Stomach (tissue), 9 donors: Measurements from ENCODE around the gene KRTAP10-12. TPM values are rescaled to one million over a fixed set of nuclear protein-coding genes. Genes with fewer than 3 reads are reported as not detected.

Experiments used
- DNase-seq, 2 donors: peaks; one replicate each; pipeline versions ENCODE4 v3.0.0 to v3.0.0-alpha.2; 2013 to 2019
- H3K27ac ChIP-seq, 5 donors: fragments of 200-600 bp in 4 of 5; sonication (generic) in 4 of 5; one replicate each; pipeline ENCODE4 v1.5.1; 2013 to 2019; ENCODE audit warnings: mild to moderate bottlenecking in 1 of 5, moderate library complexity in 1 of 5
- H3K27me3 ChIP-seq, 3 donors: fragments of 200-600 bp; sonication (generic); one replicate each; pipeline ENCODE4 v1.5.1; 2017 to 2019; ENCODE audit warnings: mixed run types in 1 of 3
- H3K36me3 ChIP-seq, 4 donors: fragments of 200-600 bp; sonication (generic); 1 replicate in 3 of 4; 2 replicates in 1 of 4; pipeline ENCODE4 v1.5.1; 2016 to 2019
- H3K4me1 ChIP-seq, 4 donors: fragments of 200-600 bp; sonication (generic); one replicate each; pipeline ENCODE4 v1.5.1; 2016 to 2019
- H3K4me3 ChIP-seq, 4 donors: fragments of 200-600 bp; sonication (generic) in 3 of 4; one replicate each; pipeline ENCODE4 v1.5.1; 2016 to 2019; ENCODE audit warnings: mild to moderate bottlenecking in 1 of 4
- H3K9me3 ChIP-seq, 4 donors: fragments of 200-600 bp; sonication (generic); one replicate each; pipeline ENCODE4 v1.5.1; 2016 to 2019
- EP300 ChIP-seq: sonication (generic); formaldehyde crosslinking; IDR thresholded peaks from one replicate; pipeline ENCODE4 v1.6.1; 2017; ENCODE audit warnings: antibody characterized with exemption
- POLR2A ChIP-seq, 4 donors: fragments of 450-650 bp; IDR thresholded peaks; one replicate each; pipeline ENCODE4 v1.6.1; 2016; ENCODE audit warnings: antibody characterized with exemption in 4 of 4, control low read depth in 2 of 4, mild to moderate bottlenecking in 1 of 4, moderate library complexity in 1 of 4
- POLR2AphosphoS5 ChIP-seq, 3 donors: sonication (generic); formaldehyde crosslinking; IDR thresholded peaks; one replicate each; pipeline ENCODE4 v1.6.1; 2016; ENCODE audit warnings: antibody characterized with exemption in 3 of 3
- WGBS, 5 donors: extraction: QIAGEN DNeasy Blood & Tissue Kit in 3 of 5; methylation state at CpG; one replicate each; pipeline versions ENCODE4 v1.1.5 to v1.1.7; 2013 to 2018; 5-methylcytosine and 5-hydroxymethylcytosine counted together
- intact Hi-C: fragments of 100-400 bp; cut with DNase I; formaldehyde crosslinking; loops from one replicate; pipeline ENCODE4 v1.15.1; 2023; ENCODE audit warnings: low total_unique reads
- polyA plus RNA-seq, 3 donors: library from polyadenylated mRNA; stranded (reverse); fragments of 200-250 nt; gene quantifications; one replicate each; pipeline ENCODE4 v1.2.3, GENCODE V29; 2013
- total RNA-seq, 5 donors: library from RNA; depleted of rRNA; stranded (reverse); fragments of >200 nt; gene quantifications; one replicate each; pipeline versions ENCODE4 v1.1.0 to v1.2.3, GENCODE V29; 2014 to 2016
- TF ChIP-seq, protein P1 (sequence below), 7 experiments: fragments of 450-650 bp in 4 of 7; fragments of 200-600 bp in 3 of 7; sonication (generic) in 3 of 7; IDR thresholded peaks; one replicate each; pipeline ENCODE4 v1.5.1; 2016 to 2019; ENCODE audit warnings: antibody characterized with exemption in 7 of 7, control low read depth in 2 of 7, mild to moderate bottlenecking in 1 of 7
- donor health status: healthy with polysubstance abuse.
- donor health status: Bipolar disorder and iron deficiency.
- donor health status: healthy.

KRTAP10-12 gene
- total and polyA plus RNA-seq, 8 donors = not detected

DNA sequence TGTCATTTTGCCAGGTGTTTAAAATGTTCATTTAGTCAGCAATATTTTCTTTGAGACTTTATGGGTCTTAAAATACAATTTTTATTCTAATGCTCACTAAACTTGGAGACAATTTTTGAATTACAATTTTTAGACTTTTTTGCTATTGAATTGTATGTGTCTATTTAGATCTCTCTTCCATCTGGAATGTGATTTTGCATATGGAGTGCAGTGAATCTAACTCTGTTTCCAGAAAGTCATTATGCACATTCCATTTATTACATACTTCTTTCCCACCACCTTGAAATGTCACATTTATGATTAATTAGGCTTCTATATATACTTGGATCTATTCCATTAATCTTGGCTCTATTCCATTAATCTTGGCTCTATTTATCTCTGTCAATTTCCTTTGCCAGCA is 20.0 kb downstream of the KRTAP10-12 start:
- DNase-seq = no peak
- TF ChIP-seq EP300 (no peak), POLR2AphosphoS5 (IDR thresholded peaks at IDR 0.05) (no peak)
- intact Hi-C loops = no loop called here
- no peaks in the 10 kb centered on the region for H3K36me3 ChIP-seq
- peaks cover 0 to 4% (median 2%) of the 10 kb centered on the region in 4 donors for H3K4me1 ChIP-seq
- H3K9me3 ChIP-seq = no peaks in the 10 kb centered on the region
- H3K27ac ChIP-seq = no peak overlapping the region
- H3K27me3 ChIP-seq = peaks cover 0 to 84% (median 32%) of the 10 kb centered on the region in 3 donors
- H3K4me3 ChIP-seq = no peak overlapping the region

DNA sequence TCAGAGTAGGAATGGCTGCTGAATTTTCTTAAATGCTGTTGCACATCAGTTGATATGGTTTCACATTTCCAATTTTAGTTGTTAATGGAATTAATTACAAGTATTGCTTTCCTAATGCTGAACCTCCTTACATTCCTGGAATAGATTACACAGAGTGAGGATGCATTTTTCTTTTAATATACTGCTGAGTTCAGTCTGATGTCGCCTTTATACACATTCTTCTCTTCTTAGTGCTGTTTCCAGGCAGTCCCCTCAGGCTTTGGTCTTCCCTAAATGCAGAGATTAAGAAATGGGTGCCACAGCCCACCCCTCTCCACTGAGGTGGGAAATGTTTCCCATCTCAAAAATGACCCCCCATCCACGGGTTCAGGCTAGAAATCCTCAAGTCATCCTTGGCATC is 21.1 kb downstream of the KRTAP10-12 start:
- H3K4me3 ChIP-seq = no peak overlapping the region
- no peak overlapping the region for H3K27ac ChIP-seq
- DNase-seq = no peak
- intact Hi-C loops = no loop called here
- H3K4me1 ChIP-seq = peaks cover 0 to 2% (median under 1%) of the 10 kb centered on the region in 4 donors
- no peaks in the 10 kb centered on the region for H3K36me3 ChIP-seq
- no peak for TF ChIP-seq EP300
- no peak for TF ChIP-seq POLR2A (IDR thresholded peaks at IDR 0.05)
- H3K9me3 ChIP-seq = no peaks in the 10 kb centered on the region
- 41 to 57% (median 56%) methylated on average over 2 of the region's 2 CpGs for WGBS, 5 donors
- peaks cover 0 to 84% (median 28%) of the 10 kb centered on the region in 3 donors for H3K27me3 ChIP-seq

DNA sequence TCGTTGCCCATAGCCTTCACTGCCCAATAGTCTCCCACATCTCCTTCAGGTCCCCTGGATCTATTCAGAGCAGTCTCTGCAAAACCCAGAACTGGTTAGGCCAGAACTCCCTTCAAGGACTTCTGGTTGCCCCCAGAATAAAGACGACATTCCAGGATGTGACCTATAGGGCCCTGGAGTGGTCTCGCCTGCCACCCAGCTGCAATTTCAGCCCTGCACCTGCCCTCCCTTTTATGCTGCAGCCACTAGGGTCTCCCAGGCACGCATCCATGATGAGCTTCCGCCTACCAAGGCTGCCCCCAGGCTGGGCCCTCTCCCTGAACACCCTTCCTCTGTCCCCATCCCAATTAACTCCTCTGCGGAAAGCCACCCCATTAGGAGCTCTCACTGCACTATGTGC is 21.6 kb downstream of the KRTAP10-12 start:
- TF ChIP-seq EP300 (no peak), POLR2AphosphoS5 (IDR thresholded peaks at IDR 0.05) (no peak), POLR2A (IDR thresholded peaks at IDR 0.05) (no peak)
- TF ChIP-seq, protein P1, sequence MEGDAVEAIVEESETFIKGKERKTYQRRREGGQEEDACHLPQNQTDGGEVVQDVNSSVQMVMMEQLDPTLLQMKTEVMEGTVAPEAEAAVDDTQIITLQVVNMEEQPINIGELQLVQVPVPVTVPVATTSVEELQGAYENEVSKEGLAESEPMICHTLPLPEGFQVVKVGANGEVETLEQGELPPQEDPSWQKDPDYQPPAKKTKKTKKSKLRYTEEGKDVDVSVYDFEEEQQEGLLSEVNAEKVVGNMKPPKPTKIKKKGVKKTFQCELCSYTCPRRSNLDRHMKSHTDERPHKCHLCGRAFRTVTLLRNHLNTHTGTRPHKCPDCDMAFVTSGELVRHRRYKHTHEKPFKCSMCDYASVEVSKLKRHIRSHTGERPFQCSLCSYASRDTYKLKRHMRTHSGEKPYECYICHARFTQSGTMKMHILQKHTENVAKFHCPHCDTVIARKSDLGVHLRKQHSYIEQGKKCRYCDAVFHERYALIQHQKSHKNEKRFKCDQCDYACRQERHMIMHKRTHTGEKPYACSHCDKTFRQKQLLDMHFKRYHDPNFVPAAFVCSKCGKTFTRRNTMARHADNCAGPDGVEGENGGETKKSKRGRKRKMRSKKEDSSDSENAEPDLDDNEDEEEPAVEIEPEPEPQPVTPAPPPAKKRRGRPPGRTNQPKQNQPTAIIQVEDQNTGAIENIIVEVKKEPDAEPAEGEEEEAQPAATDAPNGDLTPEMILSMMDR (IDR thresholded peaks at IDR 0.05) = no peak
- peaks cover 0 to 84% (median 28%) of the 10 kb centered on the region in 3 donors for H3K27me3 ChIP-seq
- WGBS, 5 donors = 36 to 57% (median 43%) methylated on average over 6 of the region's 6 CpGs

DNA sequence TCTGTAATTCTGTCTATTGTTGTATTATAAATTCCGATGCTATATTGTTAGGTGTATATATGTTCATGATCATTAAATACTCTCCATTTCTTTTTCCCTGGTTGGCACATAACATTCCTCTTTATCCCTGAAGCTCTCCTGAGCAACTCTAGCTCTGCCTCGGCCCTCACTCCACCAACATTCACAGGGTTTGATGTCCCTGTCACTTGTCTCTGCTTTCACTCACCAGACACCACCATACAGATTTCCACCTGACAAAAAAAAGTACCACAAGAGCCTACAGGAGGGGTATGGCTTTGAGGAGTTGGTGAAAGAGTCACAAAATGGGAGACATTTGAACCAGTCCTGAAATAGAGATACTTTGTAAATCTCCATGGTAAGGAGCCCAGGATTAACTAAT is 23.2 kb downstream of the KRTAP10-12 start:
- H3K27me3 ChIP-seq = peaks cover 0 to 84% (median 28%) of the 10 kb centered on the region in 3 donors
- TF ChIP-seq POLR2AphosphoS5 (IDR thresholded peaks at IDR 0.05) (no peak), POLR2A (IDR thresholded peaks at IDR 0.05) (no peak), EP300 (no peak)
- TF ChIP-seq, protein P1 (IDR thresholded peaks at IDR 0.05) = no peak
- no peaks in the 10 kb centered on the region for H3K36me3 ChIP-seq
- WGBS, 5 donors = 74 to 88% (median 80%) methylated on average over 2 of the region's 2 CpGs
- intact Hi-C loops = no loop called here
- no peak overlapping the region for H3K27ac ChIP-seq
- H3K4me3 ChIP-seq = no peak overlapping the region
- peaks cover 3 to 11% (median 7%) of the 10 kb centered on the region in 4 donors for H3K4me1 ChIP-seq
- DNase-seq = no peak
- no peaks in the 10 kb centered on the region for H3K9me3 ChIP-seq

More for the DNA sequence above, 21.6 kb downstream of the KRTAP10-12 start:
- no peak overlapping the region for H3K4me3 ChIP-seq
- H3K27ac ChIP-seq = no peak overlapping the region
- H3K9me3 ChIP-seq = no peaks in the 10 kb centered on the region
- DNase-seq = no peak
- peaks cover 3 to 7% (median 5%) of the 10 kb centered on the region in 4 donors for H3K4me1 ChIP-seq
- intact Hi-C loops = no loop called here
- H3K36me3 ChIP-seq = no peaks in the 10 kb centered on the region

DNA sequence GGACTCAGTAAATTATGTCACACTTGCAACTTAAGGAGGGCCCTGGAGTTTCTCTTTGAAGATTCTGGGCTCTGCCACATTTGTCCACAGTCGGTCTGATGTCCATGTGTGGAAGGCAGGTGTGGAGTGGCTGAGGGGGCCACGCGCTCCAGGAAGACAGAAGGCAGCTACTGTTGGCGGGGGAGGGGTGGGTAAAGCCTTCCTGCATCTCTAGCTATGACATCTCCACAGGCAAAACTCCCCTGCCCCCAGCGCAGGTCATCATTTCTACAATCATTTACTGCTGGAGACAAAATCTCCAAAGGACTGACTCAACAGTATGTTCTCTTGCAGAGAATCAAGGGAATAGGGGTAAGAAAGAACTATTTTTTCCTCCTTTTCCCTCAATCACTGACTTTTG is 25.8 kb downstream of the KRTAP10-12 start:
- H3K27ac ChIP-seq = no peak overlapping the region
- no peak overlapping the region for H3K4me3 ChIP-seq
- peaks cover 3 to 11% (median 7%) of the 10 kb centered on the region in 4 donors for H3K4me1 ChIP-seq
- H3K9me3 ChIP-seq = no peaks in the 10 kb centered on the region
- H3K36me3 ChIP-seq = no peaks in the 10 kb centered on the region
- H3K27me3 ChIP-seq = peaks cover 0 to 98% (median 32%) of the 10 kb centered on the region in 3 donors
- 57 to 70% (median 58%) methylated on average over 5 of the region's 5 CpGs for WGBS, 5 donors
- DNase-seq = no peak
- intact Hi-C loops = no loop called here
- TF ChIP-seq, protein P1 (IDR thresholded peaks at IDR 0.05) = no peak
- TF ChIP-seq POLR2AphosphoS5 (IDR thresholded peaks at IDR 0.05) = no peak
- TF ChIP-seq POLR2A (IDR thresholded peaks at IDR 0.05) = no peak
- no peak for TF ChIP-seq EP300
